HT-29 (cell line): ENCODE data around the gene MYRIP. TPM values are rescaled to one million over a fixed set of nuclear protein-coding genes. Genes with fewer than 3 reads are reported as not detected.

Experiments used
- DNase-seq: peaks from one replicate; pipeline ENCODE4 v3.0.0-alpha.2; 2015; ENCODE audit warnings: low spot score
- total RNA-seq: library from RNA; depleted of rRNA; stranded (reverse); fragments of >200 nt; shearing (Covaris generic); gene quantifications from 2 replicates; pipeline ENCODE4 v1.2.3, GENCODE V29; 2014

Gene MYRIP
- total RNA-seq, 1 experiment from 2014 or later, result 0.03 TPM

DNA sequence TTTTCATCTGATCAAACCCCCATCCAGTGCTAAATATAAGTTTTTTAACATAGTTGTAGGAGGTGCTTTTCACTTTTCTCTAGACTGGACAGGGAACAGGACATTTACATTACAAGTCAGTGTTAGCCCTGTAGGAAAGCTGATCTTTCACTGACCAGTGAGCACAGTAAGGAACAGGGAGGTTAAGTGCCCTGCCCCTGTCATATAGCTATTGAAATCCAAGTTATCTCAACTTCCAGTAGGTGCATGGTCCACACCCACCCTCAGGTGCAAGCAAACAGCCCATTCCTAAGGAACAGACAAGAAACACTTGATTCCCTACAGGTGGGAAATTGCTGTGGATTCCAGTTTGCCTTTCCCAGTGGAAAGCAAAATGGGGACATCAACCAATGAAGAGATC, 421.0 kb downstream of the MYRIP start:
- DNase-seq, result no peak

DNA sequence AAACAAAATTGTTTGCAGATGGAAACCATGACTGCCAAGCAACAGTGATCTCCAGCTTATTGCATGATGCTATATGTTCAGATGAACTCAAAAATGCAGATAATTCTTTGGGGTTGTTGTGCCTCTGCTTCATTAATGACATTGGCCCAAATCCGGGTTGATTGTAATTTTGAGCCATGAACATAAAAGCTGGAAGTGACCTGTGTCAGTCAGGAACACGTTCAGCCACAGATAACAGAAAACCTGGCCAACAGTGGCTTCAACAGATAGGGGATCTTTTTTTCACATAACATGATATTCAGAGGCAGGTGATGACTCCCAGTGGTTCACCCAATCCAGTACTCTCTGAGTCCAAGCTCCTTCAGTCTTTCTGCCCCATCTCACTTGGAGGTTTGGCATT, 423.2 kb downstream of the MYRIP start:
- no peak for DNase-seq

DNA sequence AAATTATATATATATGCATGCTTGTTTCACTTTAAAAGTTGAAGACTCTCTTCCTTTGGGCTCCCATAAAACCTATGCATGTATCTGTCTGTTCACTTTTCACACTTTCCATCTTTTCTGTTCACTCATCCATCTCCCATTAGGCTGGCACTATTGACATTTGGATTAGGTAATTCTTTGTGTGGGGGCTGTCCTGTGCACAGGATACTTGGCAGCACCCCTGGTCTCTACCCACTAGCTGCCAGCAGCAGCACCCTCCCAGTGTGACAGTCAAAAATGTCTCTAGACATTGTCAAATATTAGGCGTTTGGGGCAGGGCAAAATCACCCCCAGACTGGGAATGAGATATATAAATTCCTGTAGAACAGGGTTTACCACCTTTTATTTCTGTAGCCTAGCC, 427.8 kb downstream of the MYRIP start:
- no peak for DNase-seq

DNA sequence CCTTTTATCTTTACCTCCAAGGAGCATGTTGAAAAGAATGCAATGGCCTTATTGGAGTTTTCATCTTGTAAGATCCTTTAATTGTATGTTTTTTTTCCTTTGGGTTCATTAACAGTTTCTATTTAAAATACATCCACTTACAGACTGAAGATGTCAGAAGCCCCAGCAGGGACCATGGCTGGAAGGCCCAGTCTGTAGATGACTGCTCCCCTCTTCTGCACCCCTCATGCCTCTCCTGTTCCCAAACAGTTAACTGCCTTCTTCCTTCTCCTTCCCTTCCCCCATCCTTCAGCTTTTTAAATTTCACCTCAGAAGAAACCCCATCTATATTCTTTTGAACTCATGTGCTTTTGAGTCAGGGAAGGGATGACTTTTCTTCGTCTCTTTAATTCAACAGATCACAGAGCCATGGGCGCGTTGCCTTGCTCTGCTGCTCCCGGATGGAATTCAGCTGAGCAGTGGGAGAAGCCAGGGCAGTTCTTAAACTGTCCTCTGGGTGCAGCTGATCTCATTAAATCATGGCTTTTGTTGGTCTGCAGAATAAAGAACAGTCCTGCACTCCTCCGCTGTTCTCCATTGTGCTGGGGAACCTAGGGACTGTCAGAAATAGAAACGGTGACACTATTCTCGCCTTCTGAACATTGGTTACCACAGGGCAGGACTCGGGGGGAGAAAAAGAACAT, 428.6 kb downstream of the MYRIP start:
- DNase-seq, result peak; percentile 1

DNA sequence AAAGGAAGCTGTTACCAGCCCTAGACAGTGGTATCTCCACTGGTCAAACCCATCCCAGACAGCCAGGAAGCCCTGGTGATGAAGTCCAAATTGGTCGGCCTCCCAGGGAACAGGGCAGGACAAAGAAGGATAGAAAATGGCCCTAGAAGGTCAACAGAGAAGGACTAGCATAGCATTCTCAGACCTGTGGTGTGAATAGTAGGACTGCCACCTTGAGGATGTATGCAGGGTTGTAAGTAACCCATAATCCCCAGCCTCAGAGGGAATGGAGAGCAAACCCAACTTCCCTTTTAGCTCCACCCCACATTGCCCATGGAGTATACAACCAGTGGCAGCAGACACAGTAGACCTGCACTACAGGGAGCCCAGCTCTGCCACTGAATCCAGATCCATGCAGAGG, 431.5 kb downstream of the MYRIP start:
- no peak for DNase-seq

DNA sequence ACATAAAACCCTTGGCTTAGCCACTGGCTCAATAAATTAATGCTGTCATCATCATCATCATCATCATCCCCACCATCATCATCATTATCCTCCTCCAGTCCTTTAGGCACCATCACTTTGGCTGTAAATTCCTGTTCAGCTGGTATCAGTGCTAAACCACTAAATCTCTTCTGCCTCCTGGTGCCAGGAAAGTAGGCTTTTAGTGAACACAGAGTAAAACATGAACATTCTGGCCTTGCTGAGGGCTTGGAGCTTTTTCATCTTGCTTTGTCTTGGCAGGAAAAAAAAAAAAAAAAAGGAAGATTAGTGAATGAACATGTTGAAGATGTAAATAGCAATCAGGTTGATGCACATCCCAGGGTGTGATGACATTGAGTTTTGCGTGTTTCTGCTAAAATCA, 432.8 kb downstream of the MYRIP start:
- DNase-seq, result no peak

DNA sequence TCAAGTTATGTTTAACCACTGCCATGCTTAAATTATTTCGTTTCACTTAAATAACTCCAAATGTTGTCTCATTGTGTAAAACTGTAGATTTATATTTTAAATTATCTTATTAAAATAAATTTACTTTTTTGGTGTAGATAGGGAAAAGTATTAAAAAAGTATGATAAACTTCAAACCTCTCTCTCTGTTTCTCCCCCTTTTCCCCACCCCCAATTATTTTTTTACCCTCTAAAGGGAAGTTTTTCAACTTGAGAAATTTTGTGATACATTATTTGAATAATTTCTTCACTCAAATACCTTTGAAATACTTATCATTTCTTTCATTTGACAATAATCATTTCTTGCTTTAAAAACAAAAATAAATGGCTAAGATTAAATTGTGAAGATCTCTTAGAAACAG, 433.2 kb downstream of the MYRIP start:
- DNase-seq, result no peak

DNA sequence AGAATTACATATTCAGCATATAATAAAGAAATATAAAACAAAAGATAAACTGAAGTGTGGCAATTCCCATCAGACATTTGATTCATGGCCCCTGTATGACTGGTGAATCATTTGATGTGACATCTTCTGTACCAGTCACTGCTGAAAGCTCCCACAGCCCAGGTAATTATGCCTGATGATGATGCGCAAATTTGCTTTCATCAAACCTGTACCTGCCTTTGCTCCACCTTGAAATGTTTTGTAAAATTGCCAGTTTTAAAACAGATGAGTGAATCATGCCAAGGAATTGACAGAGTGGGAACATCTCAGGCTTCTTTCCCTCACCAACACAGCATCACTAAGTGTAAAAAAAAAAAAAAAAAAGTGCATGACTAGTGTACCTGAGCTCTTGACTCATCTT, 433.6 kb downstream of the MYRIP start:
- DNase-seq, result no peak

DNA sequence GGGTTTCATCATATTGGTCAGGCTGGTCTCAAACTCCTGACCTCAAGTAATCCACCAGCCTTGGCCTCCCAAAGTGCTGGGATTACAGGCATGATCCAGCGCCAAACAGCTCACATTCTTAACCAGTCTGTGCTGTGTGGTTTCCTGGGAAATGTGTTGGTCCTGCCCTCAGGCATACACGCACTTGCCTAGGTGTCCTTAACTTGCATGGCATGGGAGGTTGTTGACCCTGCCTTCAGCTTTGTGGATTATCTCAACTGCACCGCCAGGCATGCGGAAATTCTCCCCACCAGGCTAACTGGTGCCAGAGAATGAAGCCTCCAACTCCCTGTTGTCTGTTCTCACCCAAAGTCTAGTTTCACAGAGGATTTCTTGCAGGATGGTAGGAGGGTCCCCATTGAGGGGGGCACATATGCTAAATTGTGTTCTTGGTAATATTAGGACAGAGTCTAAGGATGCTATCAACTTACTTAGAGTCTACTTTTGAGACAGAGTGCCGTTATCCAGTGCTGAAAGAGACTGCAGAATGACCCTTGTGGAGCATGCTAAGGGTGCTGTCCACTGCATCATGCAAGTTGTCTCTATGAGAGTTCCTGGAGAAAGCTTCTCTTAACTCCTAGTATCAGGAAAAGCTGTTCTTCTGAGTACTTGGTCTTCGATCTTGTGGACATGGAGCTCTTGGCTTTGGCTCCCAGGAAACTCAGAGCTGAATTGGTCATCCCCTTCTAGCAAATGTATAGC, 438.5 kb downstream of the MYRIP start:
- no peak for DNase-seq

DNA sequence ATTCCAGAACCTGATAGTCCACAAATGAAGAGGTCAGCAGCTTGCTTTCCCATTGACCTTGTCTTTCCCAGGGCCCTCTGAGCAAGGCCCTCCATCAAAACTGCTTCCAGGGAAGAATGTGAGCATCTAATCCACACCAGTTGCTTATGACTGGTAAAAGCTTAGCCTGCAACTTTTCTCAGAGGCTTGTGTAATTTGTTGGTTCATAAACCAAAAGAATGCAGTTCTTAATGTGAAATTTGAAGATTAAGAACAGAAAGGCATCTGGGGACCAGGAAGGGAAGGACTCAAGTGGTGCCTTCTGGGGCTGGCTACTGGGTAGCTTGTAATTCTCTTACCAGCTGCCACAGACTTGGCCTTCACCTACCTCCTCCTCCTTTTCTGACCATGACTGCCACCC, 439.2 kb downstream of the MYRIP start:
- no peak for DNase-seq

DNA sequence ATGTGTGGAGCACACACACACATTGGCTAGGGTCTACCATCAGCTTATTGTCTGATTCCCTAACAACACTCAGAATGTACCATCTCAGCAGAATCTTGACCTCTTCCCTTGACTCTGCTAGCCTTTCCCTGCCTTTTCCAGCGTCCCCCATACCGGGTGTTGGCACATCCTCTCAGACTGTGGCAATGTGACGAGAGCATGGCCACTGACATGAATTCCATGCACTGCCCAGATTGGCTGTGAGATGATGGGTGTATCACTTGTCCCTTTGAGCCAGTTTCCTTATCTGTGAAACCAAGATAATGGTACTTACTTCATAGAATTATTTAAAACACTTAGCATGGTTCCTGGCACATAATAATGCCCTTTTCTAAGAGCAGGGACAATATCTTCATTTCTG, 439.8 kb downstream of the MYRIP start:
- no peak for DNase-seq

DNA sequence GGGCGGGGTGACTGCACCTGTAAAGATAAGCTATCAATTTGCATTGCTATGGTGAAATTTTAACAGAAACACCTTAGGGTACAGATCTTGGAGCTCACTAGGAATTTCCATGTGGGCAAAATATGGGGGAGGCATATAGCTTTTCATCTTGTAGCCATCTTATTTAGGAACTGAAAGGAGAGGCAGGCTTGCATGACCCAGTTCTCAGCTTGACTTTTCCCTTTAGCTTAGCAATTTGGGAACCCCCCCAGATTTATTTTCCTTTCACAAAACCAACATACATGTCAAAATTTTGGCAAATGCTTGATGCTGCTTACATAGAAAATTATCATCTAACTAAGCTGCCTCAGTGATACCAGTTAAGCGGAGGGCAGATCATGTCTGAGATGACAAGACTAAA, 445.1 kb downstream of the MYRIP start:
- DNase-seq, result no peak

DNA sequence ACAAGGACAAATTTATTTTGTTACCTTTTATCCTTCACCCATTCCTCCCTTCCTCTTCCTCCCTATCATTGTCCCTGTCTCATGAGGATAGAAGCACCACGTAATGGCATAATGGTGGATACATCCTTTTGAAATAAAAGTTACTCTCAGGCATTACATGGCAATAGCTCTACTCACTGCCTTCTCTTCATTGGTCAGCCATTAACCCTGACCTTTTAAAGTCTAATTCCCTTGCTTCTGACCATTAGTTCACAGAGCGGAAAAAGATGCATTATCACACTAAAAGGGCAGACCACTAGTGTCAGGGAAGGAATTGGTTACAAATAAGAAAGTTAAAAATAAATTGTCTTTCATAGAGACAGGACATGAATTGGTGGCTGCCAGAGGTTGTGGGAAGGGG, 445.5 kb downstream of the MYRIP start:
- no peak for DNase-seq

DNA sequence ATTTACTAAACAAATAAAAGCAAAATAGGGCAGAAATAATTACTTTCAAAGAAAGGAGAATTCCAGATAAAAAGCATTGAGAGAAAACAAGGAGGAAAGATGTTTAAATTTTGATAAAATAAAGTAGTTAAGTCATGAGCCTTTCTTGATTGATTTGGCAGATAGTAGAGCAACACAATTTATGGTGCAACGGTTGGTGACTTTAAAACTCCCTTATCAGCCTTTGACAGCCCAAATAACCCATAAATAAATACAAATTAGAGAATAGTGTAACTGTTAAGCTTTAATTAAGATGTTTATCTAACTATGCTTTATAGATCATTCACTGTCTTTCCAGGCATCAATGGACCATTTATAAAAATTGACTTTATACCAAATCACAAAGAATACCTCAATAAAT, 446.1 kb downstream of the MYRIP start:
- no peak for DNase-seq

DNA sequence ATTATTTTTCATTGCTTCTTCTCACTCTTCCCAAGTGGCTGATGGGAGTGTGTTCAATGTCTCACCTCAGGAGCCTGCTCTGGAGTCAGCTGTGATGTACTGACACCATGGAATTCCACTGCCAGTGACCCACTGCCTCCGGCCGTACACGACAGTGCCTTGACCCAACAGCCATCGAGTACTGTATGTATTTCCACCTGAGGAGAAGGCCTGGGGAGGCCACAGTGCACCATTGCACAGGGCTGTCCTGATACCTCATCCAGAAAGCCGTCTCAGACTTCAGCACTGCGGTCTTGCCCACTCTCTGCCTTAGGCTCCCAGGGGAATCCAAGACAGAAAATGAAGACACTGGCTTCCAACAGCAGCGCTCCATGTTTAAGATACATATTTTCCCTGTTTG, 448.7 kb downstream of the MYRIP start:
- DNase-seq, result no peak

DNA sequence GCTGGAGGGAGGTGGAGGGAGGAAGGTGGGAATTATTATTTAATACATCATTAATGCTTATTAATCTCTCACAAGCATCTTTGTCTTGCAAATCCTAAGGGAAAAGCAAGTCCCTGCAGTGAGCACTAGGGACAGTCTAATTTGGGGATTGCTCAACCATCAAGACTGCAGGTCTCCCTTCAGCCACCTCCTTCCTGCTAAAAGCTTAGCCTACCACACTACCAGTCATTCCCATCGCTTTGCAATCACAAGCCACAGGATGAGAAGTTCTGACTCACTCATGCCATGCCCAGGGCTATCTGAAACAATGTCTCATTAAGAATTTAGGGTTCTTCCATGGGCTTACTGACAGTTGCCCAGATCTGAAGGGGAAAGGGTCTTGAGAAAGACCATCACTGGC, 449.1 kb downstream of the MYRIP start:
- DNase-seq, result no peak

DNA sequence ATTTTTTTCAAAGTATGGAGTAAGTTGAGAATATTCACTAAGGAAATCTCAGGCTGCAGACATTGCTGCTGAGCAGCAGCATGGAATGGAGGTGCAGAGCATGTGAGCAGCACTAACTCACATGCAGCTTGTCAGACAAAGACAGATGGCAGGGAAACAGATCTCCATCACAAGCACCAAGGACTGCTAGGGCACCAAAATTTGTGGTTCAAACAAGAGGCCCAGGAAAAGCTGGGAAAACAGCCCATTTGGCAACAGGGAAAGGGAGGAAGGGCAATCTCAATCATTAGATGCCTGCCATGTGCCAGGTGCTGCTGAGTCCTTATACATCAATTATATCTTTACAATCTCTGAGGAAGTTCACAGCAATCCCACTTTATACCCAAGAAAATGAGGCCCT, 452.9 kb downstream of the MYRIP start:
- no peak for DNase-seq

DNA sequence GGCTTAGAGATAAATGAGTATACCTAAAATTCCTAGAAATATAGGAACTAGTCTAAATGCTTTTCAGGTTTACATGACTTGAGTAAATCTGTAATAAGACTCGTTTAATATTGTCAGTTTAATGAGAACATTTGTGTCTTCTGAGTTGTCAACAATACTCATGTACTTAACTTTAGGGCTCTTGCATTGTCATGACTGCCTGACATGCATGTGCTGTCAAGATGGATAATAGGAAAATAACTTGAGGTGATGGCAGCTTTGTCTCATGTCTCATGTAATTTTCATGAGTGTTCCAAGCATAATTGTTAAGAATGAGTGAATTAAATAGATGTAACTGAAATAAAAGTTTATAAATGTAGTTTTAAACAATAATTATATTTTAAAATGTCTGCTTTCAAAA, 455.0 kb downstream of the MYRIP start:
- DNase-seq, result no peak

DNA sequence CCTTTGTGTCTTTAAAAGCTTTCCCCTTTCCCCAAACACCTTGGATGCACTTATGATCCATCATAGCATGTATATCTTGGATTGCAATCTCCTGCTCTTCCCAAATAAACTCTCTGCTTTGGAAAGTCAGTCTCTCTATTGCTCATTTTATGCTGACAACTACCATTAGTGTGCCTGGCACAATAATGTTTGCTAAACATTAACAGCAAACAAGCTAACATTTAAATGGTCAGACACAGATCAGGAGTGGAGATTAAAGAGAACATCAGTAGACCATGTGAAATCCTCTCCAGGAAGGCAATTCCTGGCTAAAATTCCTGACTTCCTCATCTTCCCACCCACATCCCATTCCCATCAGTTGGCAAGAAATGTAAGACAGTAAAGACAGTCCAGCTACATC, 455.8 kb downstream of the MYRIP start:
- DNase-seq, result no peak

DNA sequence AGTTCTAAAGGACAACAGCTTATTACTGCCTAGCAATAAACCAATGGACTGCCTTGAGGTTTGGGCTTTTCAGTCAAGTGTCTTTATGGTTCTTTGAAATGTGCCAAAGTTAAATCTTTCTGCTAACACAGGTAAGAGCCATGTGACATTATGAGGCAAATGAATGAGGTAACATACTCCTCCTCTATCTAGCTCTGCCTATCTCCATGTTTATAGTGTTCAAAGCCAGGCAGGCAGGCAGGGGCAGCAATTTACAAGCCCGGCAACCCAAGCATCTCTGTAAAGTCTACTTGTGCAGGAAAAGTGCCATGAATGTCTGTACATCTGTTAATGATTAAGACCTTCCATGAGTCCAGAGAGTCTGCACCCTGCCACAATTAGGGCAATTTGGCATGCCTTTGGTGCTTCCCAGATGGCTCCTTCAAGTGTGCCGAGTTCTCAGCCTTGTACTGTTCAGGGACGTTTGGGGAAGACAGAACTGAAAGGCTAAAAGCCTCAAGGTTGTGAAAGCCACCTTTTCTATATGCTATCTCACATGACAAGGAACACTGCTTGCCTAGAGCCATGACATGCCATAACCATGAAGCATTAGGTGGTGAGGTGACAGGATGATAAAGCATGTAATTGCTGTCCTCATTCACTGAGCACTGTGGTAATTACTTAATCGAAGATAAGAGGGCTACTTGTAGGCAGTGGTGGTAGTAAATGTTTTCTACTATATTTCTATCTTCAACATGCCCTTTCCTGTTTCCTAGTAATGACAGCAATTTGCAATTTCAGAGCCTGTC, 458.7 kb downstream of the MYRIP start:
- DNase-seq, result no peak

DNA sequence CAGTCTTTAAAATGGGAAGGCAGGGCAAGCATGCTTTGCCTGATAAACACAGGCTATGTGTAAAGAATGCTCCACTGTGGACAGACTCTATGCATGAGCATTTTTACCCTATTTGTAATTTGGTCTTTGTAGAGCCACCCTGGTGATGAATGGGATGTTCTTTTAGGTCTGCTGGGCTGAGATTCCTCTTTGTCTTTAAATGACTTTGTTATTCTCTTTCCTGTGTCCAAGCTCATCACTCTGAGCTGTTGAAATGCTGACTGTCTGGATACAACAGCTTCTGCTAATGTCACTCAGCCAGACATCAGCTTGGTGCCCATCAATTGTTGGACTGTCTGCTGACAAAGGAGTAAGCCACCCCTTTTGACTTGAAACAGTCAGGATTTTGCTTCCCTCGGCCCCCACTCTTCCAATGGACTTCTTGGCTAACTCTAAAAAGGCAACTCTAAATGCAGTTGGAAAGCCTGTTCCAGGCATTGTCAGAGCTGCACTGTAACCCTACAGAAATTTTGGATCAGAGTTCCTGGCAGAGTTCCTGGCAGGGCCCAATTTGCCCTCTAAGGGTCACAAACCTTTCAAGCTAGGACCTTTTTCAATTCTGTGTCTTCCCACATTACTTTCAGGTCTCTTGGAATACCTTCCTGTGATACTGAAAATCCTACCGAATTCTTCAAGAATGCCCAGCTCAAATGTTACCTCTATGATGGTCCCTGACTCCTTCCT, 459.6 kb downstream of the MYRIP start:
- no peak for DNase-seq

DNA sequence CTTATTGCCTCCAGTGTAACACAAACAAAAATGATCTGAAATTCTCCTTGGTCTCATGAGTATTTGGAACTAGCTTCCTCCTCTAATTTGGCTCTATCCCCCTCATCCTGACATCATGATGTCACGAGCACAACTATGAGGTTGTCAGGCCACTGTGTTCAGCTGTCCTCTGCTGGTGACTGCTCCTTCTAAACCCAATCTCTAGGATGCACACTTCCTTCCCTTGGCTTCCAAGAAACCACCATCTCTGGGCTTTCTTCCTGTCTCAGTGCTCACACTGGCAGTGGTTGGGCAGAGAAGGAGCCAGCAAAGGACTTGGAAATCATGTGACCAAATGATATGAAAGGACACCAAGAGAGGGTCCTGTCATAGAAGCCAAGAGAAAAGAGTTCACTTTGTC, 469.4 kb downstream of the MYRIP start:
- no peak for DNase-seq
